Measurements from ENCODE around the gene P3R3URF. TPM values are rescaled to one million over a fixed set of nuclear protein-coding genes. Genes with fewer than 3 reads are reported as not detected.

Gene P3R3URF
- total RNA-seq, 1 donor from 2014 or later, result not detected

GRCh38 chr1:46193984-46194570 lies 17.8 kb upstream of the P3R3URF start:
- H3K27ac Mint-ChIP-seq, result no peak overlapping the region
- no peak overlapping the region for H3K4me3 Mint-ChIP-seq
- no peak for DNase-seq (ENCODE audit: low spot score in 2 of 2, unreplicated experiment in 2 of 2)
- no peaks in the 10 kb centered on the region for H3K9me3 Mint-ChIP-seq
- H3K4me1 Mint-ChIP-seq, result peaks cover 9% of the 10 kb centered on the region
- no peaks in the 10 kb centered on the region for H3K27me3 Mint-ChIP-seq (ENCODE audit: low read depth)
- TF ChIP-seq CTCF (IDR thresholded peaks at IDR 0.05; ENCODE audit: unreplicated experiment), result no peak
- peaks cover 17% of the 10 kb centered on the region for H3K36me3 Mint-ChIP-seq

- Mint-ChIP-seq H3K4me1 (peaks cover 6% of the 10 kb centered on the region), H3K27me3 (ENCODE audit: low read depth) (no peaks in the 10 kb centered on the region), H3K4me3 (no peak overlapping the region), H3K9me3 (no peaks in the 10 kb centered on the region), H3K27ac (no peak overlapping the region), H3K36me3 (peaks cover 19% of the 10 kb centered on the region)
- no peak for TF ChIP-seq CTCF (IDR thresholded peaks at IDR 0.05; ENCODE audit: unreplicated experiment)
- DNase-seq (ENCODE audit: low spot score in 2 of 2, unreplicated experiment in 2 of 2), result no peak
These were observed 17.0 kb upstream of the P3R3URF start for GRCh38 chr1:46193285-46193684.

- Mint-ChIP-seq H3K9me3 (no peaks in the 10 kb centered on the region), H3K4me3 (no peak overlapping the region), H3K27ac (no peak overlapping the region), H3K36me3 (peaks cover 24% of the 10 kb centered on the region), H3K4me1 (peaks cover 2% of the 10 kb centered on the region), H3K27me3 (ENCODE audit: low read depth) (no peaks in the 10 kb centered on the region)
- no peak for TF ChIP-seq CTCF (IDR thresholded peaks at IDR 0.05; ENCODE audit: unreplicated experiment)
- DNase-seq (ENCODE audit: low spot score in 2 of 2, unreplicated experiment in 2 of 2), result no peak
These were observed 15.9 kb upstream of the P3R3URF start for GRCh38 chr1:46192171-46192570.

- no peak for TF ChIP-seq CTCF (IDR thresholded peaks at IDR 0.05; ENCODE audit: unreplicated experiment)
- Mint-ChIP-seq H3K9me3 (no peaks in the 10 kb centered on the region), H3K4me3 (no peak overlapping the region), H3K27ac (no peak overlapping the region), H3K27me3 (ENCODE audit: low read depth) (no peaks in the 10 kb centered on the region), H3K4me1 (no peaks in the 10 kb centered on the region), H3K36me3 (peaks cover 23% of the 10 kb centered on the region)
- DNase-seq (ENCODE audit: low spot score in 2 of 2, unreplicated experiment in 2 of 2), result no peak
These were observed 14.9 kb upstream of the P3R3URF start for GRCh38 chr1:46191033-46191701.

- peaks cover 23% of the 10 kb centered on the region for H3K36me3 Mint-ChIP-seq
- TF ChIP-seq CTCF (IDR thresholded peaks at IDR 0.05; ENCODE audit: unreplicated experiment), result no peak
- no peak for DNase-seq (ENCODE audit: low spot score in 2 of 2, unreplicated experiment in 2 of 2)
- H3K4me1 Mint-ChIP-seq, result no peaks in the 10 kb centered on the region
- H3K27me3 Mint-ChIP-seq (ENCODE audit: low read depth), result no peaks in the 10 kb centered on the region
- no peak overlapping the region for H3K27ac Mint-ChIP-seq
- H3K4me3 Mint-ChIP-seq, result no peak overlapping the region
- no peaks in the 10 kb centered on the region for H3K9me3 Mint-ChIP-seq
These were observed 14.3 kb upstream of the P3R3URF start for GRCh38 chr1:46190539-46190938.
